GM12874 (cell line): ENCODE results near the gene FDX1.

Source experiments
- CTCF ChIP-seq: IDR thresholded peaks from 2 replicates; pipeline ENCODE4 v1.5.1; 2011; ENCODE audit warnings: low read depth, mild to moderate bottlenecking, control low read depth, low read length, moderate library complexity; ENCODE audit not compliant: insufficient read depth

Gene FDX1

DNA sequence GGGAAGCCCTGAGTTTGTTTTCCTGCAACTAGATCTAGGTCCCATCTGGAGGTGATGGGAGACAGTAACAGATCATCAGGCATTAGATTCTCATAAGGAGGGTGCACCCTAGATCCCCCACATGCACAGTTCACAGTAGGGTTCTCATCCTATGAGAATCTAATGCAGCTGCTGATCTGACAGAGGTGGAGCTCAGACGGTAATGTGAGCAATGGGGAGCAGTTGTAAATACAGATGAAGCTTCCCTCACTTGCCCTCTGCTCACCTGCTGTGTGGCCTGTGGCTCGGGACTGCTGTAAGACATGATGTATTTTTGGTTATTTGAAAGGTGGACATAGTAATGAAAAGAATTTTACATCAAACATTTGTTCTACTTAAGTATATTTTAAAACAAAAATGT is 20.5 kb downstream of the FDX1 start:
- TF ChIP-seq CTCF = no peak

DNA sequence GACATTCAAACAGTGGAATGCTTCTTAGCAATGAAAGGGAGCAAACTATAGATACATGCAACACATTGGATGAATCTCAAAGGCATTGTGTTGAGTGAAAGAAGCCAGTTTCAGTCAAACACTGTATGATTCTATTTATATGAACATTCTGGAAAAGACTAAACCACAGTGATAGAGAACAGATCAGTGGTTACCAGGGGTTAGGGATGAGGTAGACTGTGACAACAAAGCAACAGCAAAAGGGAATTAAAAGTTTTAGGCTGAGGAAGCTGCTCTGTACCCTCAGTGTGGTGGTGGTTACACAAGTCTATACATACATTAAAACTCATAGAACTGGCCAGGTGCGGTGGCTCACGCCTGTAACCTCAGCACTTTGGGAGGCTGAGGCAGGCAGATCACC is 23.0 kb downstream of the FDX1 start:
- TF ChIP-seq CTCF = no peak

DNA sequence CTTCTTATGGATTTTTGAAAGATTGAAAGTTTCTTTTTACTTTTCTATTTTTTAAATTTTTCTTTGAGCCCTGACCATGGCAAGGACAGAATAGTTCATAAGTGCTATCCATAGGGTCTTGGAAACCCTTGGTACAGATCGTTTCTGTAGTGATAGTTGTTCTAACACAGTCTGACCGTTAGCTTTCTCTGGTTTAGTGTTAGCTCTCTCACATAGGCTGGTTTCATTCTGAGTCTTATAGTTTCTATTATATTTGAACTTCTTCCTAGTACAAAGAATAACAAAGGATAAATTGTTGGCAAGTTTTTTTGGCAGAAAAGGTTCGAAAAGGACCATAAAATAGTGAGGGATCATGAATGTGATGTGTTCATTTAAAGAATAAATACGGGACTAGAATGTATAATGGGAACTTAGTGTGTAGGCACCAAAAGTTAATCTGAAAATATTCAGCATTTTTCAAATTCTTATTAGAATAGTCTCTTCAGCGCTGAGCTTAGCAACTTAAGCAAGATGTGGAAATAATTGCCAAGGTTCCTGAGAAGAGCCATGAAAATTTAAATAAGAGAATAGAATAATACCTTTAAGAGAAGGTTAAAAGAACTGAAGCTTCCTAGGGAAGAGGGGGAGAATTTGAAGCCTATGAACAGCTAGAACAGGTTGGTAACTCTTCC is 24.1 kb downstream of the FDX1 start:
- TF ChIP-seq CTCF = no peak

GRCh38 chr11:110454609-110455008 is 24.9 kb downstream of the FDX1 start:
- TF ChIP-seq CTCF = no peak

GRCh38 chr11:110455718-110456117 is 26.0 kb downstream of the FDX1 start:
- no peak for TF ChIP-seq CTCF

- peak; percentile 37; the same call in 1 of the 2 replicates for TF ChIP-seq CTCF
Measured at GRCh38 chr11:110463153-110463552, 33.4 kb downstream of the FDX1 start.

GRCh38 chr11:110465231-110465630 is 35.5 kb downstream of the FDX1 start:
- TF ChIP-seq CTCF = no peak
